CD4-positive, alpha-beta T cell treated with Interleukin-6 at 100 ng/mL for 8 hours (primary cell): ENCODE measurements around the gene DNAH5.
"Not testable (repeated sequence)": the region's sequence is repeated elsewhere in the genome, so short reads cannot be mapped to it uniquely, and the experiment has no call there.

ENCODE experiments used
- DNase-seq: peaks from one replicate; pipeline ENCODE4 v3.0.0-alpha.2; 2020; ENCODE audit warnings: mixed read lengths, low spot score

The DNAH5 gene

DNA sequence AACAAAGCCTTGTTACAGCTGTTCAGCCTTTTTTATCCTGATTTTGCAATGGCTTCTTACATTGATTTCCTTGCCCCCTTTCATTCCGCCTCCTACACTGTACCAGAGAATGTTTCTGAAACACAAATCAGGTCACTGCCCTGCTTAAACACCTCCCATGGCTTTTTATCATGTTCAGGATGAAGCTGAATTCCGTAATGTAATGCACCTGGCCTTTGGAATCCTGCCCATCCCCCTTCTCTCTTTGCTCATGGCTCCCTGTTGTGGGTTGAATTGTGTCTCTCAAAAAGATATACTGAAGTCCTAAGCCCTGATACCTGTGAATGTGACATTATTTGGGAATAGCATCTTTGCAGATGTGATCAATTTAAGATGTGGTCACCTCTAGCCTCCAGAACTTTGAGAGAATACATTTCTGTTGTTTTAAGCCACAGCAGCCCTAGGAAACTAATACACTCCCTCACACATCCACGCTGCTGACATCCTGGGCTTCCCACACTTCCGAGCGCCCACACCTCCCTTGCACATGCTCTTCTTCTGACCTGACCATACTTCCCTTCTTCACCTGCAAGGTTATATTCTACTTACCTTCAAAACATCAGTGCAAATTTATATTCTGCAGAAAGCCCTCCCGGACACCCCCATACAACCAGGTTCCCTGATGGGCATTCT lies 101.2 kb downstream of the DNAH5 start:
- DNase-seq: no peak

DNA sequence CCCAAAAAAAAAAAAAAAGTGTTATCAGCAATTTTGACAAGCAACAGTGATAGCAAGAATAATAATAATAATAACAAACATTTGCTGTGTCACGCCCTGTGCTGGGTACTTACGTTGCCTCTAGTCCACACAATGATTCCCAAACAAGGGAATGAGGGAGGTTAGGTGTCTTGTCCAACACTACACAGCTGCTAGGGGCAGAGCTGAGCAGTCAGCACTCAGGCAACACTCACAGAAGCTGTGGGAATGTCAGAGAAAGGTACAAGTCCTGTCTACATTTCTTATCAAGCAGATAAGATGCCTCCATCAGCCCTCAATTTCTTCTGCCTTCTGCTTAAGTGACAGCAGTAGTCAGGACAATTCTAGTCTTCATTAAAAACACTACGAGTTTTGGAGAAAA lies 111.0 kb downstream of the DNAH5 start:
- no peak for DNase-seq

DNA sequence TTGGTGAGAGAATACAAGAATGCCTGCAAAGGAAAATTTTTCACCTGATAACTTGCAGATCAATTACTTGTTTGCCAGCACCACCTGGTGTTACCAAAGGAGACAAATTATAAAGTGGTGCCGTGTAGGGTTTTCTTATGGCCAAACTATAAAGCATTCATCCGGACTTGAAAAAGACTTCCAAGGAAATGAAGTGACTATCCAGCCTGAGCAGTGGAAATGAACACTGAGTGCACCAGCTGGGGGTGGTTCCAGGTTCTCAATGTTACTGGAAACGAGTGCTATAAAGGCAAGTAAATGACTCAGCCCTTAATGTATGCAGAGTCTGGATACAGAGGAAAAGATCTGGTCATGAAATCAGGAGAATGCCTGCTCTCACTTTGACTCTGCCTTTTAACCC lies 113.1 kb downstream of the DNAH5 start:
- DNase-seq: no peak

GRCh38 chr5:13830536-13830935 lies 114.0 kb downstream of the DNAH5 start:
- DNase-seq: no peak

- DNase-seq: no peak
Observed at GRCh38 chr5:13821366-13821765, 123.1 kb downstream of the DNAH5 start.

DNA sequence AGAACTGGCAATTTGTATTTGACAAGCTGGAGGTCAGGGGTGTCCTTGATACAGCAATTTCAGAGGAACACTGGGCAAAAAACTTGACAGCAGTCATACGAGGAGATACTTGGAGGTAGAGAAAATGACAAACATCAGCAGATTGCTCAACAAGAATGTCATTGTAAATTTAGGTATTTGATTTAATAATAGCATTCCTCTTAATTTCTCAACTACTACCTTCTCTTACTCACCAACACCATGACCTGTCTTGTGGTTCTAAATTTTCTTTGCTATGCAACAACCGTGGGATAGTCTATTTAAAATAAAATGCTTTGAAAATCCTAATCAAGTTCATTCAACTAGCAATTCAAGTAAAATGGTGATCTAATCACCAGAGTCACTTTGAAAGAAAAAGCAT lies 128.4 kb downstream of the DNAH5 start:
- no peak for DNase-seq

DNA sequence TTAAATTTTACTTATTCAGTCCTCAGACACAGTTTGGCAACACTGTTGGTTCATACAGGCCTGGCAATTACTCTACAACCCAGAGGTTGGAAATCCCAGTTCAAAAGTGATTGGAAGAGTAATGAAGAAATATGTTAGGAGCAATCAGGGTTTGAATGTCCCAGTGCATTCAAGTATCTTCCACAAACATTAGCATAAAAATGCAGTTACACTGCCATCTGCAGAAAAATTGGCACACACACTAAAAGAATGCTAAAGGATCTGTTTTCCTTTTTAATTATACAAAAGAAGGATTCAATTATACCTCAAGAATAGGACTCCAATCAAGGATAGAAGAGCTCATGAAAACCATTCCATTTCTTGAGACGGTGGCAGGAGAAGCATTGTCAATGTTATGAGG lies 130.2 kb downstream of the DNAH5 start:
- DNase-seq: no peak

GRCh38 chr5:13809921-13810320 lies 134.6 kb downstream of the DNAH5 start:
- no peak for DNase-seq

DNA sequence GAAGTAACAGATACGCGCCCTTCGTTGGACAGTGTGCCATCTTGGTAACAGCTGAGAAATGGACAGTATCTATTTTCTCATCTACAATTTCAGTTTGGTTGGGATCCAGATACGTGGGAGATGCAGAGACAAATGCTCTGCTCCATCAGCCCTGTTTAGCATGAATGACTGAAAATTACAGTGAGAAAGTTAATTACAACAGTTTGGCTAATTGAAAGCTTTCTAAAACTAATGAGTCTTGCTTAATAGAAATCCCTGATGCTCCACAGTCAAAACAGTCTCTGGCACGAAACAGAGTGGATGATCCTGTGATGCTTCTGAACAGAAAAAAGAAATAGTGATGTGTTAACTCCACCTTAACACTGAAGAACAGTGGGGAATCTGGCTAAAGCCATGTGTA lies 140.2 kb downstream of the DNAH5 start:
- no peak for DNase-seq

DNA sequence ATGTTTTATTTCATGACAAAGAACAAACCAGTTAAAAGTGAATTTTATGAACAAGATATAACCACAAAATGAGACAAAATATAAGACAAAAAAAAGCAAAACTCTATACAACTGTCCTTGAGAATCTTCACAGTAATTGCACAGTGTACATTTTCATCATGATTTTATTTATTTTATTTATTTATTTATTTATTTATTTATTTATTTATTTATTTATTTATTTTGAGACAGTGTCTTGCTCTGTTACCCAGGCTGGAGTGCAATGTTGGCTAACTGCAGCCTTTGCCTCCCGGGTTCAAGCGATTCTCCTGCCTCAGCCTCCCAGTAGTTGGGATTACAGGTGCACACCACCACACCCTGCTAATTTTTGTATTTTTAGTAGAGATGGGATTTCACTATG lies 145.9 kb downstream of the DNAH5 start:
- DNase-seq: not testable (repeated sequence)

- no peak for DNase-seq
Observed at GRCh38 chr5:13785781-13786415, 158.6 kb downstream of the DNAH5 start.

GRCh38 chr5:13783726-13784125 lies 160.8 kb downstream of the DNAH5 start:
- DNase-seq: no peak

DNA sequence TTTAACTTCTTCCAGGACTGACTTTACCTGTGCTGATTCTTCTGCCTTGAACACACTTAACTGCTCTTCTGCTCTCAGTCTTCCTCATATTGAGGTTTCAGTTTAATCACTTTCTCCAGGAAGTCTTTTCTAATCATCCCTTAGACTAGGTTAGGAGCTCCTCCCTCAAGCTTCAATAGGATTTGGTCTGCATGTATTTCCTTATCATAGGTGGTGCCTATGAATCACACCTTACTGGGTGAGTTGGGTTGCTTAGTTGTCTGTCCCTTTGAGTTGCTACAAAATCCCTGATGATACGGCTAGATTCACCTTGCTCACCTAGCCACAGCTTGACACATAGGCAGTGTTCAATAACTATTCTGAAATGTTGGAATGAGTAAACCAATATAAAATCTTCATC lies 164.4 kb downstream of the DNAH5 start:
- DNase-seq: no peak

GRCh38 chr5:13773649-13774048 lies 170.8 kb downstream of the DNAH5 start:
- no peak for DNase-seq

- DNase-seq: no peak
Observed at GRCh38 chr5:13771011-13771571, 173.4 kb downstream of the DNAH5 start.

GRCh38 chr5:13766236-13766635 lies 178.3 kb downstream of the DNAH5 start:
- no peak for DNase-seq

GRCh38 chr5:13763719-13764118 lies 180.8 kb downstream of the DNAH5 start:
- no peak for DNase-seq

DNA sequence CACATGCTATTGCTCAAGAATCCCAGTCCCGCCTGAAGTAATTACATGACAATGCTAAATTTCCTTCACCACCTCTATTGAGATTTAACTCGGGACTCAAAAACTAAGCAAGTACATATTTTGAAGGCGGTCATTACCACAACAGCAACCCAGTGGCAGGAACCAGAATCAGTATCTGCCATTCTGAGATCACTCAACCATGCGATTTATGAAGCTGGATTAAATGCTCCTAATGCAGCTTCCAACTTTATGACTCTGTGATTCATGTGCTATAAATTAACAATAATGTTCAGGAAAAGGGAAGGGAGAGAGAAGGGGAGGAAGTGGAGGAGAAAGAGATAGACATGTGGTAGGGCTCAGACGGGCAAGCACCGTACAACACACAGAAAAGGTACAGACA lies 194.7 kb downstream of the DNAH5 start:
- DNase-seq: no peak

DNA sequence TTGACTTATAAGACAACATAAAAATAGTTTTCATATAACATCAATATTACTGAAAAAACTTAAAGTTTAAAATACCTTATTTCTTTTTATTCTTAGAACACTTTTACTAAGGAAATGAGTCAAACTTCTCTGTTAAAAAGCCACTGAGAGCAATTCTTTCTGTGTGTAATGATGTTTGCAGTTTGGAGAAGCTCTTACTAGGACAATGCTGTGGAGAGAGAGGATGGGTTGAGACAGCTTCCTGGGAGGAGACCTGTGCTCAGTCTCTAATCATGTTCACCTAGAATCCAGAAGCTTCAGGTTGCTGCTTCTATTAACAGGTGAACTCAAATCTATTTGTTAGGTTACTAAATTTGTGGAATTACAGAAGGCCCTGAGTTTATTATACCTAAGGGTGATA lies 198.5 kb downstream of the DNAH5 start:
- DNase-seq: no peak

- DNase-seq: no peak
Observed at GRCh38 chr5:13745508-13745907, 199.0 kb downstream of the DNAH5 start.

DNA sequence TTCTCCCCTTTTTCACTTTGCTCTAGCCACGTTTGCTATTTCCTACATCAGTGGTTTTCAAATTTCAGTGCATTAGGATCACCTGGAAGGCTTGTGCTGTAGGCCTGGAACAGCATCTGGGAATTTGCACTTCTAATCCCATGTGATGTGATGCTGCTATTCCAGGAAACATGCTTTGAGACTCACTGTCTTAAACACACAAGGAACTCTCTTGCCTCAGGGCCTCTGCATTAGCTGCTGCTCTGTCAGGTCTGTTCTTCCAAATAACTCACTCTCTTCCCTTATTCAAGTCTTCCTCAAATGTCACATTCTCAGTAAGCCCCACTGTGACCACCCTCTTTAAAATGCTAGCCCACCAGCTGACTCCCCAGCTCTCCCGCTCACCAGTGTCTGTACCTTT lies 204.0 kb downstream of the DNAH5 start:
- no peak for DNase-seq

DNA sequence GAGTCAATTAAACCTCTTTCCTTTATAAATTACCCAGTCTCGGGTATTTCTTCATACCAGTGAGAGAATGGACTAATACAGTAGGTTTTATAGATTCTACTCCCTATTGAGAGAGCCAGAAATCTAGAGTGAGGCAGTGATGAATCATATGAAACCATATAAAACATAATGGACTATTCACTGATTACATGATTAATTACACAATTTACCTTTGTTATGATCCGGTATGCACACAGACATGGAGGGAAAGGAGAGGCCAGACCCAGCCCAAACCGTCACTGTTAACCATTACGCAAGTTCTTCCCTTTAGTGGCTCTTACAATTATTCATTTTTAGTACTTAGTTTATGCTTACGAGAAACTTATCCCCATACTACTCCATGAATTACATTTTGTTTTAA lies 205.0 kb downstream of the DNAH5 start:
- DNase-seq: no peak

DNA sequence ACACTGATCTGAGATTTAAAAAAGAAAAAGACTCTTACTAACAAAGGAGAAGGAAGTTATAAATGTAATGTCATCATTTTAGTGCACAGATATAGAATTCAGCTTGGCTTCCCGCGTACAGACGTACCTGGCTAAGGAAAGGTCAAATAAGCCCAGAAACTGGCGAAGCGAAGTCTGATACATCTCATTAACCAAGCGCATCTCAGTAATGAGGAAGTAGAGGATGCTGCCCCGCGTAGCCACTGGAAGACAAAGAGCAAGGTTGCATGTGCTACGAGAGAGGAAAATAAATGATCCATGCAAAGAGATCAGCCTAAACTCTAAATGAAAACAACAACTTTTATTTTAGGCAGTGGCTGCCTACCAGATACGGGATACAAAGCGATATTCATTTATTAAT lies 208.8 kb downstream of the DNAH5 start:
- DNase-seq: no peak

- DNase-seq: no peak
Observed at GRCh38 chr5:13731121-13731628, 213.3 kb downstream of the DNAH5 start.
